Measurements from ENCODE around the gene TRAF3IP1.

The TRAF3IP1 gene

GRCh38 chr2:238339814-238340213 lies 19.5 kb downstream of the TRAF3IP1 start:
- Histone ChIP-seq H3K4me3 (no peak overlapping the region), H3K27ac (no peak overlapping the region), H3K9me3 (no peaks in the 10 kb centered on the region), H3K4me1 (no peaks in the 10 kb centered on the region), H3K27me3 (no peaks in the 10 kb centered on the region), H3K36me3 (peaks cover 0 to 34% (median 22%) of the 10 kb centered on the region in 3 donors)
- DNase-seq, result no peak
- intact Hi-C loops (cut with DNase I; ENCODE audit: low total_unique reads), result no loop called here
- TF ChIP-seq CTCF (IDR thresholded peaks at IDR 0.05), result peak in 1 of 2 experiments; percentile 6

GRCh38 chr2:238341536-238341935 lies 21.2 kb downstream of the TRAF3IP1 start:
- no peak for TF ChIP-seq CTCF (IDR thresholded peaks at IDR 0.05)
- intact Hi-C loops (cut with DNase I; ENCODE audit: low total_unique reads), result no loop called here
- no peak for DNase-seq

GRCh38 chr2:238344035-238344434 lies 23.7 kb downstream of the TRAF3IP1 start:
- peaks cover 2 to 35% (median 28%) of the 10 kb centered on the region in 3 donors for H3K36me3 ChIP-seq
- no peak overlapping the region for H3K4me3 ChIP-seq
- intact Hi-C loops (cut with DNase I; ENCODE audit: low total_unique reads), result no loop called here
- no peaks in the 10 kb centered on the region for H3K9me3 ChIP-seq
- H3K4me1 ChIP-seq, result no peaks in the 10 kb centered on the region
- TF ChIP-seq CTCF (IDR thresholded peaks at IDR 0.05), result no peak
- no peaks in the 10 kb centered on the region for H3K27me3 ChIP-seq
- no peak overlapping the region for H3K27ac ChIP-seq
- no peak for DNase-seq

More at GRCh38 chr2:238341536-238341935, 21.2 kb downstream of the TRAF3IP1 start:
- H3K4me1 ChIP-seq, result no peaks in the 10 kb centered on the region
- no peak overlapping the region for H3K4me3 ChIP-seq
- no peaks in the 10 kb centered on the region for H3K9me3 ChIP-seq
- H3K27ac ChIP-seq, result no peak overlapping the region
- no peaks in the 10 kb centered on the region for H3K27me3 ChIP-seq
- H3K36me3 ChIP-seq, result peaks cover 0 to 32% (median 32%) of the 10 kb centered on the region in 3 donors

- no peak for TF ChIP-seq CTCF (IDR thresholded peaks at IDR 0.05)
- DNase-seq, result no peak
- H3K4me3 ChIP-seq, result no peak overlapping the region
- no peaks in the 10 kb centered on the region for H3K4me1 ChIP-seq
- no peaks in the 10 kb centered on the region for H3K27me3 ChIP-seq
- H3K9me3 ChIP-seq, result no peaks in the 10 kb centered on the region
- intact Hi-C loops (cut with DNase I; ENCODE audit: low total_unique reads), result no loop called here
- peaks cover 7 to 35% (median 28%) of the 10 kb centered on the region in 3 donors for H3K36me3 ChIP-seq
- no peak overlapping the region for H3K27ac ChIP-seq
Observed at GRCh38 chr2:238344517-238344916, 24.2 kb downstream of the TRAF3IP1 start.

GRCh38 chr2:238345297-238345968 lies 25.1 kb downstream of the TRAF3IP1 start:
- H3K27ac ChIP-seq, result no peak overlapping the region
- no peaks in the 10 kb centered on the region for H3K27me3 ChIP-seq
- no peak for DNase-seq
- TF ChIP-seq CTCF (IDR thresholded peaks at IDR 0.05), result no peak
- H3K4me3 ChIP-seq, result no peak overlapping the region
- H3K9me3 ChIP-seq, result no peaks in the 10 kb centered on the region
- intact Hi-C loops (cut with DNase I; ENCODE audit: low total_unique reads), result no loop called here
- H3K4me1 ChIP-seq, result no peaks in the 10 kb centered on the region
- peaks cover 10 to 39% (median 35%) of the 10 kb centered on the region in 3 donors for H3K36me3 ChIP-seq

Data from tibial artery (tissue), 4 donors.